GM23248 (cell line): Measurements from ENCODE around the gene ARID4B. TPM values are rescaled to one million over a fixed set of nuclear protein-coding genes. Genes with fewer than 3 reads are reported as not detected.

ENCODE experiments used
- DNase-seq: peaks from one replicate; pipeline ENCODE4 v3.0.0-alpha.2; 2015
- H2AFZ ChIP-seq: fragments of 200-600 bp; sonication (generic); 2 replicates; pipeline ENCODE4 v1.6.1; 2016; ENCODE audit warnings: antibody characterized with exemption
- H3F3A ChIP-seq: fragments of 200-600 bp; sonication (generic); 2 replicates; pipeline ENCODE4 v1.6.1; 2016; ENCODE audit warnings: mild to moderate bottlenecking, antibody characterized with exemption, mixed run types; ENCODE audit not compliant: insufficient read depth
- H3K27ac ChIP-seq: fragments of 200-600 bp; sonication (generic); 2 replicates; pipeline ENCODE4 v1.5.1; 2016; ENCODE audit warnings: mild to moderate bottlenecking
- H3K27me3 ChIP-seq: fragments of 200-600 bp; sonication (generic); replicated peaks from 2 replicates; pipeline ENCODE4 v1.6.1; 2016; ENCODE audit warnings: mild to moderate bottlenecking; ENCODE audit not compliant: insufficient read depth
- H3K36me3 ChIP-seq: fragments of 200-600 bp; sonication (generic); 2 replicates; pipeline ENCODE4 v1.6.1; 2016; ENCODE audit warnings: low read depth, mild to moderate bottlenecking
- H3K4me1 ChIP-seq: fragments of 200-600 bp; sonication (generic); 2 replicates; pipeline ENCODE4 v1.6.1; 2016; ENCODE audit warnings: mild to moderate bottlenecking; ENCODE audit not compliant: insufficient read depth
- H3K4me2 ChIP-seq: fragments of 200-600 bp; sonication (generic); one replicate; pipeline ENCODE4 v1.6.1; 2016; ENCODE audit warnings: mild to moderate bottlenecking; ENCODE audit not compliant: unreplicated experiment
- H3K4me3 ChIP-seq: fragments of 200-600 bp; sonication (generic); 2 replicates; pipeline ENCODE4 v1.5.1; 2016; ENCODE audit warnings: mild to moderate bottlenecking
- H3K79me2 ChIP-seq: fragments of 200-600 bp; sonication (generic); 2 replicates; pipeline ENCODE4 v1.6.1; 2016; ENCODE audit warnings: mild to moderate bottlenecking; ENCODE audit not compliant: insufficient read depth
- H3K9ac ChIP-seq: fragments of 200-600 bp; sonication (generic); 2 replicates; pipeline ENCODE4 v1.6.1; 2016; ENCODE audit warnings: mild to moderate bottlenecking
- H3K9me2 ChIP-seq: fragments of 200-600 bp; sonication (generic); 2 replicates; pipeline ENCODE4 v1.6.1; 2016; ENCODE audit warnings: mixed run types, mild to moderate bottlenecking, moderate library complexity; ENCODE audit not compliant: insufficient read depth
- H3K9me3 ChIP-seq: fragments of 200-600 bp; sonication (generic); one replicate; pipeline ENCODE4 v1.6.1; 2017; ENCODE audit warnings: low read depth
- H4K20me1 ChIP-seq: fragments of 200-600 bp; sonication (generic); 2 replicates; pipeline ENCODE4 v1.6.0; 2016; ENCODE audit not compliant: insufficient read depth
- EZH2 ChIP-seq: fragments of 200-600 bp; sonication (generic); IDR thresholded peaks from 2 replicates; pipeline ENCODE4 v1.6.1; 2018; ENCODE audit warnings: antibody characterized with exemption, mild to moderate bottlenecking; ENCODE audit not compliant: insufficient read depth, poor library complexity, severe bottlenecking
- EZH2phosphoT487 ChIP-seq: fragments of 200-600 bp; sonication (generic); IDR thresholded peaks from 2 replicates; pipeline ENCODE4 v1.6.1; 2018; ENCODE audit warnings: antibody characterized with exemption, moderate library complexity, mild to moderate bottlenecking, low read depth; ENCODE audit not compliant: insufficient read depth
- WGBS, 2 experiments: methylation state at CpG; one replicate each; pipeline ENCODE4 v1.1.6; 2015 to 2017; ENCODE audit warnings: low lambda C conversion rate in 2 of 2, low coverage in 1 of 2; ENCODE audit errors: missing lambda C conversion rate in 2 of 2; 5-methylcytosine and 5-hydroxymethylcytosine counted together
- in situ Hi-C: fragments of 300-500 bp; cut with MboI; formaldehyde crosslinking; loops from 2 replicates; pipeline ENCODE4 v1.15.0; 2020
- polyA plus RNA-seq: library from polyadenylated mRNA; unstranded; fragments of >200 nt; fragmentation: Nextera tagmentation; extraction: Ambion mirVana; gene quantifications from 2 replicates; pipeline ENCODE4 v1.2.1, GENCODE V29; 2016
- total RNA-seq: library from RNA; depleted of rRNA; stranded (reverse); fragments of >200 nt; shearing (Covaris generic); gene quantifications from 2 replicates; pipeline ENCODE4 v1.2.3, GENCODE V29; 2014

Gene ARID4B
- total and polyA plus RNA-seq, 2 experiments from 2014 or later = 17.8 to 25.6 TPM

DNA sequence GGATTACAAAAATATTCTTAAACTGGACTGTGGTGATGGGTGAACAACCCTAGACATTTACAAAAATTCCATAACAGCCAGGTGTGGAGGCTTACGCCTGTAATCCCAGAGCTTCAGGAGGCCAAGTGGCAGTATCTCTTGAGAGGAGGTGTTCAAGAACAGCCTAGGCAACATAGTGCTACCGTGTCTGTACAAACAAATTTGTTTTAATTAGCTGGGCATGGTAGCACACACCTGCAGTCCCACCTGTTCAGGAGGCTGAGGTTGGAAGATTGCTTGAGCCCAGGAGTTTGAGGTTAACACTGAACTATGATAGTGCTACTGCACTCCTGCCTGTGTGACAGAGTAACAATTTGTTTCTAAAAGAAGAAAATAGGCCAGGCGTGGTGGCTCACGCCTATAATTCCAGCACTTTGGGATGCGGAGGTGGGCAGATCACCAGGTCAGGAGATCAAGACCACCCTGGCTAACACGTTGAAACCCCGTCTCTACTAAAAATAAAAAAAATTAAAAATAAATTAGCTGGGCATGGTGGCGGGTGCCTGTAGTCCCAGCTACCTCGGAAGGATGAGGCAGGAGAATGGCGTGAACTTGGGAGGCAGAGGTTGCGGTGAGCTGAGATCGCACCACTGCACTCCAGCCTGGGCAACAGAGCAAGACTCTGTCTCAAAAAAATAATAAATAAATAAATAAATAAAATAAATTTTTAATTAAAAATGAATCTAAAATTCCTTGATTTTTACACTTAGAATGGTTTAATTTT is 37.1 kb downstream of the ARID4B start:
- in situ Hi-C loops = no loop called here
- H3F3A ChIP-seq = 0 out of 2 replicates have a peak, but pooled peaks cover 5% of the 10 kb centered on the region
- H3K79me2 ChIP-seq = peaks cover 100% of the 10 kb centered on the region
- TF ChIP-seq EZH2 (no peak), EZH2phosphoT487 (no peak)
- H3K36me3 ChIP-seq = no peaks in the 10 kb centered on the region
- no peaks in the 10 kb centered on the region for H3K27me3 ChIP-seq
- H3K4me1 ChIP-seq = peaks cover 9% of the 10 kb centered on the region; the same call in 1 of the 2 replicates
- no peak overlapping the region for H2AFZ ChIP-seq
- H3K9me2 ChIP-seq = no peaks in the 10 kb centered on the region
- no peak overlapping the region for H3K4me2 ChIP-seq
- WGBS, 2 experiments = 98% methylated on average over 12 of the region's 12 CpGs
- DNase-seq = no peak
- H3K27ac ChIP-seq = no peak overlapping the region
- H3K9ac ChIP-seq = no peak overlapping the region
- no peak overlapping the region for H3K4me3 ChIP-seq
- H3K9me3 ChIP-seq = no peaks in the 10 kb centered on the region
- H4K20me1 ChIP-seq = peaks cover 21% of the 10 kb centered on the region

DNA sequence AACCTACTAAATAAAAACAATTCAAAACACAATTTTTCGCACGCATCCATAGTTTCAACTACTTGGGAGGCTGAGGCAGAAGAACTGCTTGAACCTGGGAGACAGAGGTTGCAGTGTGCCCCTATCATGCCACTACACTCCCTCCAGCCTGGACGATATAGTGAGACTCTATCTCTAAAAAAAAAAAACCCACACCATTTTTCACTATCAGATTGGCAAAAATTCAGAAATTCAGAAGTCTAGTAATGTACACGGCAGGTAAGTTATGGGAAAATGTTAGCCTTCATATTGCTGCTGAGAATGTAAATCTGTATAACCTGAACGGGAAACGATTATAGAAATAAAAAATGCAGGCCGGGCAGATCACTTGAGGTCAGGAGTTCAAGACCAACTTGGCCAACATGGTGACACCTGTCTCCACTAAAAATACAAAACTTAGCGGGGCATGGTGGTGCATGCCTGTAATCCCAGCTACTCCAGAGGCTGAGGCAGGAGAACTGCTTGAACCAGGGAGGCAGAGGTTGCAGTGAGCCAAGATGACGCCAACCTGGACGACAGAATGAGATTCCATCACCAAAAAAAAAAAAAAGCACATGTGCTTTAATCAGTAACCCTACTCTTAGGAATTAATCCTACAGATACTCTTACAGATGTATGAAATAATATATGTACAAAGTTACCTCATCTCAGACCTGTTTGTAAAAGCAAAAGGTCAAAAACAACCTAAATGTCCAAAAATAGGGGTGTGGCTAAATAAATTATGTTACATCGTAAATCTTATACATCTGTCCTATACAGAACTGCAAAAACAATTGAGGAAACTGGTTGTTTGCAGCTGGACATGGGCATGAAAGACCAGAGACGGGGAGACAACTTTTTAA is 37.9 kb downstream of the ARID4B start:
- no peak overlapping the region for H3K4me2 ChIP-seq
- no peaks in the 10 kb centered on the region for H3K9me2 ChIP-seq
- TF ChIP-seq EZH2phosphoT487 (no peak), EZH2 (no peak)
- H4K20me1 ChIP-seq = peaks cover 29% of the 10 kb centered on the region
- 0 out of 2 replicates have a peak, but pooled peaks cover 5% of the 10 kb centered on the region for H3F3A ChIP-seq
- in situ Hi-C loops = no loop called here
- DNase-seq = no peak
- no peak overlapping the region for H3K4me3 ChIP-seq
- H3K36me3 ChIP-seq = no peaks in the 10 kb centered on the region
- no peaks in the 10 kb centered on the region for H3K9me3 ChIP-seq
- no peak overlapping the region for H2AFZ ChIP-seq
- no peak overlapping the region for H3K27ac ChIP-seq
- H3K79me2 ChIP-seq = peaks cover 100% of the 10 kb centered on the region
- peaks cover 9% of the 10 kb centered on the region; the same call in 1 of the 2 replicates for H3K4me1 ChIP-seq
- H3K27me3 ChIP-seq = no peaks in the 10 kb centered on the region
- no peak overlapping the region for H3K9ac ChIP-seq
- 95 to 98% methylated on average over 12 of the region's 12 CpGs for WGBS, 2 experiments

DNA sequence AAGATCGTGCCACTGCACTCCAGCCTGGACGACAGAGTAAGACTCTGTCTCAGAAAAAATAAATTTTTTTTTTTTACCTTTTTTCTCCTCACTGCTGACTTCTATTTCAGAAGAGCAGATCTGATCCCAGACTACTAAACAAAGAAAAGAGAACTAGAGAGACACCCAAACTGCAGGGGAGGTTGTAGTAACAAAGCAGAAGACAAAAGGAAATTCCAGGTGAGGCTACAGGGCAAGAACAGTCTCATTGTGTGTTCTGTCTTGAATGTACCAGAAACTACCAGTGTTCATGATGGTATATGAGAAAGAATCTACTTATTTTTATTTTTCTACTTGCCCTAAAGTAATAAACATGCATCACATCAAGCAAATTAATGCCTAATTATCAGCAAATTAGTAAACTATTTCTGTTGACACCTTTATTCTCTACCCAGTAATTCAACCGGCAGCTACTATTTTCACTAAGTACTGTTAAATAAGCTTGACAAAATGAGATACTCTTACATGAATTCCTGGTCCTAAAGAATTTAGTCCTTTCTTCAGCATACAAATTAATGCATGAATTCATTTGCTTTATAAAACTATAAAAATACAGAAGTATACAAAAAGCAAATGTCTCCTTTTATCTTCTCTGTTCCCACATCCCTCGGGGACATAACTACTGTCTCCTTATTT is 40.6 kb downstream of the ARID4B start:
- no peaks in the 10 kb centered on the region for H3K27me3 ChIP-seq
- DNase-seq = no peak
- no peak overlapping the region for H3K27ac ChIP-seq
- H3K4me2 ChIP-seq = no peak overlapping the region
- no peaks in the 10 kb centered on the region for H3K9me3 ChIP-seq
- no peak overlapping the region for H3K9ac ChIP-seq
- H3F3A ChIP-seq = 0 out of 2 replicates have a peak, but pooled peaks cover 5% of the 10 kb centered on the region
- H3K36me3 ChIP-seq = no peaks in the 10 kb centered on the region
- in situ Hi-C loops = no loop called here
- peaks cover 100% of the 10 kb centered on the region for H3K79me2 ChIP-seq
- no peaks in the 10 kb centered on the region for H3K9me2 ChIP-seq
- no peak for TF ChIP-seq EZH2
- no peak for TF ChIP-seq EZH2phosphoT487
- H4K20me1 ChIP-seq = peaks cover 31% of the 10 kb centered on the region
- H3K4me3 ChIP-seq = no peak overlapping the region
- H2AFZ ChIP-seq = no peak overlapping the region
- H3K4me1 ChIP-seq = peaks cover 9% of the 10 kb centered on the region; the same call in 1 of the 2 replicates
- 68 to 77% methylated on average over 4 of the region's 4 CpGs for WGBS, 2 experiments

DNA sequence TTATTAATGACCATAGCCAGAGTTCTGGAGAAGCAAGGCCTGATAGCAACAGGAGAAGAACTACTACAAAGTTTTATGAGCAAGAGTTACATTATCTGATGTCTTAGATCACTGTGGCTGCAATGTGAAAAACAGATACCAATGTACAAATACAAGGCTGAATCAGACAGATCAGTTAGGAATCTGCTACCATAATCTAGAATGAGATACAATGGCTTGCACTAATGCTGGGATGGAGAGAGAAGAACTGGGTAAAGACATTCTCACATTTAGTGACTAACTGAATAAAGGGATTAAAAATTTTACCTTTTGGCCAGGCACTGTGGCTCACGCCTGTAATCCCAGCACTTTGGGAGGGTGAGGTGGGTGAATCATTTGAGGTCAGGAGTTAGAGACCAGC is 41.3 kb downstream of the ARID4B start:
- Histone ChIP-seq H2AFZ (no peak overlapping the region), H3K4me2 (no peak overlapping the region), H3F3A (0 out of 2 replicates have a peak, but pooled peaks cover 5% of the 10 kb centered on the region), H3K4me3 (no peak overlapping the region), H3K36me3 (no peaks in the 10 kb centered on the region), H3K27me3 (no peaks in the 10 kb centered on the region), H4K20me1 (peaks cover 36% of the 10 kb centered on the region), H3K27ac (no peak overlapping the region), H3K9ac (no peak overlapping the region), H3K9me3 (no peaks in the 10 kb centered on the region), H3K9me2 (no peaks in the 10 kb centered on the region), H3K79me2 (peaks cover 100% of the 10 kb centered on the region), H3K4me1 (peaks cover 9% of the 10 kb centered on the region; the same call in 1 of the 2 replicates)
- TF ChIP-seq EZH2 = no peak
- TF ChIP-seq EZH2phosphoT487 = no peak
- 67 to 76% methylated on average over 1 of the region's 1 CpG for WGBS, 2 experiments
- in situ Hi-C loops = no loop called here
- peak; percentile 34 for DNase-seq
